Measurements from ENCODE around the gene LPCAT2.
"Not testable (repeated sequence)": the region's sequence is repeated elsewhere in the genome, so short reads cannot be mapped to it uniquely, and the experiment has no call there.

LPCAT2 gene

GRCh38 chr16:55605754-55606336 lies 97.0 kb downstream of the LPCAT2 start:
- no peak overlapping the region for H3K4ac ChIP-seq (ENCODE audit: low read length)
- H3K27ac ChIP-seq (replicated peaks; ENCODE audit: low read length) = no peak overlapping the region
- H3K36me3 ChIP-seq (replicated peaks in 1 of 2; ENCODE audit: control insufficient read depth in 2 of 2, insufficient read depth in 2 of 2, low read length in 2 of 2) = no peaks in the 10 kb centered on the region
- H2BK15ac ChIP-seq (ENCODE audit: low read length) = no peak overlapping the region
- H4K91ac ChIP-seq (ENCODE audit: low read depth, low read length, poor library complexity) = no peak overlapping the region
- no CpG with 5 or more reads among the region's 4 CpGs for WGBS, 2 donors (ENCODE audit: extremely low coverage in 2 of 2, insufficient read length in 2 of 2, insufficient replicate concordance in 1 of 2)
- no peak overlapping the region for H3K18ac ChIP-seq (ENCODE audit: low read length)
- DNase-seq (ENCODE audit: low spot score) = no peak
- no peak overlapping the region for H3K4me2 ChIP-seq (ENCODE audit: insufficient read depth, low read length, poor library complexity, severe bottlenecking)
- no peak overlapping the region for H2AFZ ChIP-seq (ENCODE audit: low read length)
- no peak overlapping the region for H3K23ac ChIP-seq (ENCODE audit: low read depth, low read length, poor library complexity)
- no peak overlapping the region for H3K4me3 ChIP-seq (ENCODE audit: low read length in 2 of 2)
- H2BK12ac ChIP-seq (ENCODE audit: low read length) = no peak overlapping the region
- no peak overlapping the region for H3K14ac ChIP-seq (ENCODE audit: low read length)
- no peak overlapping the region for H2AK5ac ChIP-seq (ENCODE audit: low read depth, low read length)
- H3K9ac ChIP-seq (ENCODE audit: low read depth, low read length, poor library complexity) = no peak overlapping the region
- no peak overlapping the region for H2BK120ac ChIP-seq (ENCODE audit: low read depth, low read length)
- H3K4me1 ChIP-seq (ENCODE audit: control insufficient read depth in 2 of 2, insufficient read depth in 1 of 2, low read depth in 1 of 2, low read length in 2 of 2) = no peaks in the 10 kb centered on the region
- H3K79me1 ChIP-seq (ENCODE audit: low read depth, low read length) = no peaks in the 10 kb centered on the region
- no peak overlapping the region for H2BK5ac ChIP-seq (ENCODE audit: low read length)
- no peak overlapping the region for H4K8ac ChIP-seq (ENCODE audit: low read depth, low read length)
- no peaks in the 10 kb centered on the region for H3K9me3 ChIP-seq (replicated peaks in 1 of 2; ENCODE audit: control insufficient read depth in 2 of 2, insufficient read depth in 1 of 2, low read depth in 1 of 2, low read length in 2 of 2)
- no peaks in the 10 kb centered on the region for H3K27me3 ChIP-seq (ENCODE audit: control insufficient read depth in 3 of 3, insufficient read depth in 3 of 3, low read depth in 1 of 3, low read length in 3 of 3)

DNA sequence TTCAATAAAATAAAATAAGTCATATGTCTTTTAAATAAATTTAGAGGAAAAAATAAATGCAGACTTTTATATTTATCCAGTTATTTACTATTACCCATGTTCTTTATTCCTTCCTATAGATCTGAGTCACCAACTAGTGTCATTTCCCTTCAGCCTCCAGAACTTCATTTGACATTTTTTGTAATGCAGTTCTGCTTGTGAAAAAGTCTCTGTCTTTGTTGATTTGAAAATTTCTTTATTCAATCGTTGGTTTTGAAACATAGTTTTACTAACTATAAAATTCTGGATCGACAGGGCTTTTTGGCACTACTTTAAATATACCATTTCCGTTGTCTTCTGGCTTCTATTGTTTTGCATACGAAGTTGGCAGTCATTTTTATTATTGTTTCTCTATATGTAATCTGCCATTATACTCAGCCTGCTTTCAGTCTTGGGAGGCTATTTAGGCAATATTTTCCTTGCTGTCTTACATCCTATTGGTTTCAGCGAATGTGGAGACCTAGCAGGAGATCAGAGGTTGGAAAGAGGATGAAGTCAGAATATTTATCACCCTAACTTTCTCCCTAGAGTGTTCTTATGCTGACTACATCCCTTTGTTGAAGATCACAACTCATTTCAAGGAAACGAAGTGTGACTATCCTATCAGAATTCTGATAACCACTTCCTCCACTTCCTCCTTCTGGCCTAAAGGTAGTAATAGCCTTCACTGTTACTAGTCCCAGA lies 104.9 kb downstream of the LPCAT2 start:
- Histone ChIP-seq H2BK12ac (ENCODE audit: low read length) (no peak overlapping the region), H2AFZ (ENCODE audit: low read length) (no peak overlapping the region), H3K9ac (ENCODE audit: low read depth, low read length, poor library complexity) (no peak overlapping the region), H3K4me3 (ENCODE audit: low read length in 2 of 2) (no peak overlapping the region), H3K79me1 (ENCODE audit: low read depth, low read length) (no peaks in the 10 kb centered on the region), H3K18ac (ENCODE audit: low read length) (no peak overlapping the region), H3K23ac (ENCODE audit: low read depth, low read length, poor library complexity) (no peak overlapping the region), H4K8ac (ENCODE audit: low read depth, low read length) (no peak overlapping the region), H3K36me3 (replicated peaks in 1 of 2; ENCODE audit: control insufficient read depth in 2 of 2, insufficient read depth in 2 of 2, low read length in 2 of 2) (no peaks in the 10 kb centered on the region), H2BK120ac (ENCODE audit: low read depth, low read length) (no peak overlapping the region), H3K4me2 (ENCODE audit: insufficient read depth, low read length, poor library complexity, severe bottlenecking) (no peak overlapping the region), H4K91ac (ENCODE audit: low read depth, low read length, poor library complexity) (no peak overlapping the region), H3K27ac (replicated peaks; ENCODE audit: low read length) (no peak overlapping the region), H2AK5ac (ENCODE audit: low read depth, low read length) (no peak overlapping the region), H3K14ac (ENCODE audit: low read length) (no peak overlapping the region), H3K9me3 (replicated peaks in 1 of 2; ENCODE audit: control insufficient read depth in 2 of 2, insufficient read depth in 1 of 2, low read depth in 1 of 2, low read length in 2 of 2) (peaks cover 0 to 5% of the 10 kb centered on the region in 2 donors), H2BK15ac (ENCODE audit: low read length) (no peak overlapping the region), H3K27me3 (ENCODE audit: control insufficient read depth in 3 of 3, insufficient read depth in 3 of 3, low read depth in 1 of 3, low read length in 3 of 3) (no peaks in the 10 kb centered on the region), H3K4ac (ENCODE audit: low read length) (no peak overlapping the region), H2BK5ac (ENCODE audit: low read length) (no peak overlapping the region), H3K4me1 (ENCODE audit: control insufficient read depth in 2 of 2, insufficient read depth in 1 of 2, low read depth in 1 of 2, low read length in 2 of 2) (no peaks in the 10 kb centered on the region)
- no peak for DNase-seq (ENCODE audit: low spot score)
- WGBS, 2 donors (ENCODE audit: extremely low coverage in 2 of 2, insufficient read length in 2 of 2, insufficient replicate concordance in 1 of 2) = no CpG with 5 or more reads among the region's 6 CpGs

GRCh38 chr16:55615071-55615470 lies 106.2 kb downstream of the LPCAT2 start:
- Histone ChIP-seq H3K4ac (ENCODE audit: low read length) (no peak overlapping the region), H2BK12ac (ENCODE audit: low read length) (no peak overlapping the region), H3K14ac (ENCODE audit: low read length) (no peak overlapping the region), H3K9me3 (replicated peaks in 1 of 2; ENCODE audit: control insufficient read depth in 2 of 2, insufficient read depth in 1 of 2, low read depth in 1 of 2, low read length in 2 of 2) (peaks cover 0 to 5% of the 10 kb centered on the region in 2 donors), H3K79me1 (ENCODE audit: low read depth, low read length) (no peaks in the 10 kb centered on the region), H2AK5ac (ENCODE audit: low read depth, low read length) (no peak overlapping the region), H3K9ac (ENCODE audit: low read depth, low read length, poor library complexity) (no peak overlapping the region), H3K4me2 (ENCODE audit: insufficient read depth, low read length, poor library complexity, severe bottlenecking) (no peak overlapping the region), H2BK5ac (ENCODE audit: low read length) (no peak overlapping the region), H2AFZ (ENCODE audit: low read length) (no peak overlapping the region), H3K27me3 (ENCODE audit: control insufficient read depth in 3 of 3, insufficient read depth in 3 of 3, low read depth in 1 of 3, low read length in 3 of 3) (no peaks in the 10 kb centered on the region), H3K36me3 (replicated peaks in 1 of 2; ENCODE audit: control insufficient read depth in 2 of 2, insufficient read depth in 2 of 2, low read length in 2 of 2) (no peaks in the 10 kb centered on the region), H4K8ac (ENCODE audit: low read depth, low read length) (no peak overlapping the region), H3K4me1 (ENCODE audit: control insufficient read depth in 2 of 2, insufficient read depth in 1 of 2, low read depth in 1 of 2, low read length in 2 of 2) (no peaks in the 10 kb centered on the region), H3K4me3 (ENCODE audit: low read length in 2 of 2) (no peak overlapping the region), H3K23ac (ENCODE audit: low read depth, low read length, poor library complexity) (no peak overlapping the region), H4K91ac (ENCODE audit: low read depth, low read length, poor library complexity) (no peak overlapping the region), H3K18ac (ENCODE audit: low read length) (no peak overlapping the region), H2BK15ac (ENCODE audit: low read length) (no peak overlapping the region), H3K27ac (replicated peaks; ENCODE audit: low read length) (no peak overlapping the region), H2BK120ac (ENCODE audit: low read depth, low read length) (no peak overlapping the region)
- no CpG with 5 or more reads among the region's 3 CpGs for WGBS, 2 donors (ENCODE audit: extremely low coverage in 2 of 2, insufficient read length in 2 of 2, insufficient replicate concordance in 1 of 2)
- no peak for DNase-seq (ENCODE audit: low spot score)

DNA sequence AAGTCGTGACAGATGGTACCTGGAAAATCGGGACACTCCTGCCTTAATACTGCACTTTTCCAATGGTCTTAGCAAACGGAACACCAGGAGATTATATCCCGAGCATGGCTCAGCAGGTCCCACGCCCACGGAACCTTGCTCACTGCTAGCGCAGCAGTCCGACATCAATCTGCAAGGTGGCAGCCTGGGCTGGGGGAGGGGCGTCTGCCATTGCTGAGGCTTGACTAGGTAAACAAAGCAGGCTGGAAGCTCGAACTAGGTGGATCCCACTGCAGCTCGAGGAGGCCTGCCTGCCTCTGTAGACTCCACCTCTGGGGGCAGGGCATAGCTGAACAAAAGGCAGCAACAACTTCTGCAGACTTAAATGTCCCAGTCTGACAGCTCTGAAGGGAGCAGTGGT lies 106.8 kb downstream of the LPCAT2 start:
- H2BK5ac ChIP-seq (ENCODE audit: low read length); H3K27ac ChIP-seq (replicated peaks; ENCODE audit: low read length); H2BK15ac ChIP-seq (ENCODE audit: low read length); H3K4me1 ChIP-seq (ENCODE audit: control insufficient read depth in 2 of 2, insufficient read depth in 1 of 2, low read depth in 1 of 2, low read length in 2 of 2); H3K79me1 ChIP-seq (ENCODE audit: low read depth, low read length); H3K4me2 ChIP-seq (ENCODE audit: insufficient read depth, low read length, poor library complexity, severe bottlenecking); H2BK120ac ChIP-seq (ENCODE audit: low read depth, low read length); H3K9me3 ChIP-seq (replicated peaks in 1 of 2; ENCODE audit: control insufficient read depth in 2 of 2, insufficient read depth in 1 of 2, low read depth in 1 of 2, low read length in 2 of 2); H2AK5ac ChIP-seq (ENCODE audit: low read depth, low read length); H3K4ac ChIP-seq (ENCODE audit: low read length); H2AFZ ChIP-seq (ENCODE audit: low read length); H2BK12ac ChIP-seq (ENCODE audit: low read length); H4K8ac ChIP-seq (ENCODE audit: low read depth, low read length); DNase-seq (ENCODE audit: low spot score); H3K27me3 ChIP-seq (ENCODE audit: control insufficient read depth in 3 of 3, insufficient read depth in 3 of 3, low read depth in 1 of 3, low read length in 3 of 3); H3K4me3 ChIP-seq (ENCODE audit: low read length in 2 of 2); H3K9ac ChIP-seq (ENCODE audit: low read depth, low read length, poor library complexity); H3K36me3 ChIP-seq (replicated peaks in 1 of 2; ENCODE audit: control insufficient read depth in 2 of 2, insufficient read depth in 2 of 2, low read length in 2 of 2); H4K91ac ChIP-seq (ENCODE audit: low read depth, low read length, poor library complexity); H3K14ac ChIP-seq (ENCODE audit: low read length); H3K23ac ChIP-seq (ENCODE audit: low read depth, low read length, poor library complexity); H3K18ac ChIP-seq (ENCODE audit: low read length): not testable (repeated sequence)
- no CpG with 5 or more reads among the region's 11 CpGs for WGBS, 2 donors (ENCODE audit: extremely low coverage in 2 of 2, insufficient read length in 2 of 2, insufficient replicate concordance in 1 of 2)
